Nephron progenitor cell (in vitro differentiated cells): ENCODE measurements around the gene TMEFF1.

Experiments
- DNase-seq: peaks from one replicate; pipeline ENCODE4 v3.0.0; 2021
- H3K27ac Mint-ChIP-seq: 2 replicates; pipeline ENCODE4 v1.8.0; 2021; ENCODE audit warnings: mild to moderate bottlenecking, moderate library complexity, mixed read lengths
- H3K27me3 Mint-ChIP-seq: 2 replicates; pipeline ENCODE4 v1.8.0; 2021; ENCODE audit warnings: mild to moderate bottlenecking, low read depth, mixed read lengths; ENCODE audit not compliant: poor library complexity
- H3K36me3 Mint-ChIP-seq: 2 replicates; pipeline ENCODE4 v1.8.0; 2021; ENCODE audit warnings: low read depth, mixed read lengths
- H3K4me1 Mint-ChIP-seq: 2 replicates; pipeline ENCODE4 v1.8.0; 2021; ENCODE audit warnings: mixed read lengths
- H3K4me3 Mint-ChIP-seq: 2 replicates; pipeline ENCODE4 v1.8.0; 2021; ENCODE audit warnings: mild to moderate bottlenecking, moderate library complexity, mixed read lengths
- H3K9me3 Mint-ChIP-seq: 2 replicates; pipeline ENCODE4 v1.8.0; 2021; ENCODE audit warnings: mild to moderate bottlenecking, moderate library complexity, mixed read lengths
- TF ChIP-seq, protein P1 (sequence below): fragments of 200-600 bp; sonication (generic); IDR thresholded peaks from 2 replicates; pipeline ENCODE4 v1.5.0; 2021; ENCODE audit warnings: antibody characterized with exemption

TMEFF1 gene, protein sequence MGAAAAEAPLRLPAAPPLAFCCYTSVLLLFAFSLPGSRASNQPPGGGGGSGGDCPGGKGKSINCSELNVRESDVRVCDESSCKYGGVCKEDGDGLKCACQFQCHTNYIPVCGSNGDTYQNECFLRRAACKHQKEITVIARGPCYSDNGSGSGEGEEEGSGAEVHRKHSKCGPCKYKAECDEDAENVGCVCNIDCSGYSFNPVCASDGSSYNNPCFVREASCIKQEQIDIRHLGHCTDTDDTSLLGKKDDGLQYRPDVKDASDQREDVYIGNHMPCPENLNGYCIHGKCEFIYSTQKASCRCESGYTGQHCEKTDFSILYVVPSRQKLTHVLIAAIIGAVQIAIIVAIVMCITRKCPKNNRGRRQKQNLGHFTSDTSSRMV

DNA sequence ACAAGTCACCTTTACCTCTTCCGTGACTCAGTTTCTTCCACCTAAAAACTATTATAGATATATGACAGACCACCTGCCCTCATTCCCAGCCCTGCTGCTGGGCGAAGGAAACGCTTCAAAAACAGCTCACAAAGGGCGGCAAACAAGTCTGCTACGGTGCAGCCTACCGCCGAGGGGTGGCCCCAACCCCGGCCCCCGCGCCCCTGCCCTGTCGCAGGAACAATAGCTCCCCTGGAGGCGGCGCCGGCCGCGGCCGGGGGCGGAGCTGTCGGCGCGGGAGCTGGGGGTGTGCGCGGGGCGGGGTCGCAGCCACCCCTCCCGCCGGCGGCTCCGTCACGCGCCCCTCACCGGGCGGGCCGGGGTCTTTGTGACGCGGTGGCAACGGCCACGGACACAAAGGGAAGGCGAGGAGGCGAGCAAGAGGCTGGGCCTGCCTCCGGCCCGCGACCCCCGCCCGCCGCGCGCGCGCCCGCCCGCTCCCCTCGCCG lies at the start of gene TMEFF1:
TMEFF1 (plus strand) TSS at position 362 of the 488 bp plus-strand sequence. CDS start 396 bp downstream, outside the sequence.
- Mint-ChIP-seq H3K27ac (peak within 1 kb of the TSS; percentile 77), H3K27me3 (peaks cover 3% of the 10 kb centered on the region), H3K9me3 (peaks cover 12% of the 10 kb centered on the region), H3K36me3 (peaks cover 24% of the 10 kb centered on the region), H3K4me1 (peaks cover 48% of the 10 kb centered on the region), H3K4me3 (peak within 1 kb of the TSS; percentile 96)
- DNase-seq: peak; percentile 87
- TF ChIP-seq, protein P1, sequence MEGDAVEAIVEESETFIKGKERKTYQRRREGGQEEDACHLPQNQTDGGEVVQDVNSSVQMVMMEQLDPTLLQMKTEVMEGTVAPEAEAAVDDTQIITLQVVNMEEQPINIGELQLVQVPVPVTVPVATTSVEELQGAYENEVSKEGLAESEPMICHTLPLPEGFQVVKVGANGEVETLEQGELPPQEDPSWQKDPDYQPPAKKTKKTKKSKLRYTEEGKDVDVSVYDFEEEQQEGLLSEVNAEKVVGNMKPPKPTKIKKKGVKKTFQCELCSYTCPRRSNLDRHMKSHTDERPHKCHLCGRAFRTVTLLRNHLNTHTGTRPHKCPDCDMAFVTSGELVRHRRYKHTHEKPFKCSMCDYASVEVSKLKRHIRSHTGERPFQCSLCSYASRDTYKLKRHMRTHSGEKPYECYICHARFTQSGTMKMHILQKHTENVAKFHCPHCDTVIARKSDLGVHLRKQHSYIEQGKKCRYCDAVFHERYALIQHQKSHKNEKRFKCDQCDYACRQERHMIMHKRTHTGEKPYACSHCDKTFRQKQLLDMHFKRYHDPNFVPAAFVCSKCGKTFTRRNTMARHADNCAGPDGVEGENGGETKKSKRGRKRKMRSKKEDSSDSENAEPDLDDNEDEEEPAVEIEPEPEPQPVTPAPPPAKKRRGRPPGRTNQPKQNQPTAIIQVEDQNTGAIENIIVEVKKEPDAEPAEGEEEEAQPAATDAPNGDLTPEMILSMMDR: no peak

DNA sequence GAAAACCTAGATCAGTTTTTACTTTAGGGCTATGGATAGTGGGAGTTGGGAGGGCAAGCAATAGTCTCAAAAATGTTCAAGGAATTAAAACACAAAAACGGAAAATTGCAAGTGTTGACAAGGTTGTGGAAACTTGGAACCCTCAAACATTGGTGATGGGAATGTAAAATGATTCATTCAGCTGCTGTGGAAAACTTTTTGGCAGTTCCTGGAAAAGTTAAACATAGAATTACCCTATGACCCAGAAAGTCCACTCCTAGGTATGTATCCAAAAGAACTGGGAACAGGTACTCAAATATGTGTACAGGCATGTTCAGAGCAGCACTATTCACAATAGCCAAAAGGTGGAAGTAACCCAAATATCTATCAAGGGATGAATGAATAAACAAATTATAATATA lies 47.2 kb upstream of the TMEFF1 start:
- H3K4me3 Mint-ChIP-seq: peak overlapping the region; percentile 94

DNA sequence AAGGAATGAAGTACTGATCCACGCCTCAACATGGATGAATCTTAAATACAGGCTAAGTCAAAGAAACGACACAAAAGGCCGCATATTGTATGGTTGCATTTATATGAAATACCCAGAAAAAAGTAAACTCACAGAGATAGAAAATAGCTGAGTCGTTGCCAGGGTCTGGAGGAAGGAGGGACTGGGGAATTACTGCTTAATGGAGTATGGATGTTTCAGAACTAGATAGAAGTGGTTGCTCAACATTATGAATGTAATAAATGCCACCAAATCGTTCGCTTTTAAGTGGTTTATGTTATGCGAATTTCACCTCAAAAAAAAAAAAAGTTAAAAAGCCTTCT lies 46.8 kb upstream of the TMEFF1 start:
- Mint-ChIP-seq H3K9me3 (no peaks in the 10 kb centered on the region), H3K36me3 (peaks cover 21% of the 10 kb centered on the region), H3K27ac (peak overlapping the region; percentile 99), H3K4me3 (peak overlapping the region; percentile 94), H3K4me1 (peaks cover 43% of the 10 kb centered on the region), H3K27me3 (peaks cover 8% of the 10 kb centered on the region)
- DNase-seq: no peak
- TF ChIP-seq, protein P1: no peak

More for the DNA sequence above, 47.2 kb upstream of the TMEFF1 start:
- H3K9me3 Mint-ChIP-seq: no peaks in the 10 kb centered on the region
- TF ChIP-seq, protein P1: no peak
- peaks cover 8% of the 10 kb centered on the region for H3K27me3 Mint-ChIP-seq
- H3K27ac Mint-ChIP-seq: peak overlapping the region; percentile 99
- H3K4me1 Mint-ChIP-seq: peaks cover 43% of the 10 kb centered on the region
- H3K36me3 Mint-ChIP-seq: peaks cover 20% of the 10 kb centered on the region
- no peak for DNase-seq

DNA sequence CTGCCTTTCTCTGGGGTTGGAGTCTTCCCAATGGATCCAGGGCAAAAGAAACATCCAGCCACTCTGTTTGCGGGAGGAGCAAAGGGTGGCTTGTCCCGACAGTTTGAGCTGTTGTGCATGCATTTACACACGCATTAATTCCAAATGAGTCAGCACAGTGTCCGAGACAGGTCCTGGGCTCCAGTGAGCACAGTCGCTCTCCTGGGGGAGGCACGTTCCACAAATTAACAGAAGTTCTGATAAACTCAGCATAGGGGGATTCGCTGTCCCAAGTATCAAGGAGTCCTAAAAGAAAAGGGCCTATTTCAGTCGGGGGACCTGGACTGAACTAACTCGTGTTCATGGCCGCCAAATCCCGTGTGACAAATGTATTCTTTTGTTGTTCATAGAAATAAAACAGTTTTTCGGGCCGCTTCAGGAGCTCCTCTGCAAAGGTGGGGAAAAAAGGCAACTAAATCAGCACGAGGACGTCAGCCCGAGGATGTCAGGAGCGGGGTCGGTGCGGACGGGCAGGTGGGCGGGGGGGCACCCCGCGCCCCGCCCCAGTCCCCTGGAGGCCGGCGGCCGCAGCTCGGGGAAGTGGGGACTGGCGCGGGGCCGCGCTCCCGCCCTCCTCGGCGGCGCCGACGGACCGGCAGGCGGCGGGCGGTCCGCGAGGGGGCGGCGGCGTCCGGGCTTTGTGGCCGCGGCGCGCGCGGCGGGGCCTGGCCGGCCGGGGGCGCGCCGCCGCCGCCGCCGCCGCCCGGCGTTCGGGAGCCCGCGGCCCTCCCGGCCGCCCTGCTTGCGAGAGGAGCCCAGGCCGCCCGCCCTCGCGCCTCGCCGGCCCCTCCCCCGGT lies 46.2 kb upstream of the TMEFF1 start, which contains the start of gene MSANTD3:
MSANTD3 (plus strand) TSS at position 614 of the 836 bp plus-strand sequence. CDS start 14,796 bp downstream, outside the sequence.
- Mint-ChIP-seq H3K27me3 (peaks cover 5% of the 10 kb centered on the region), H3K9me3 (no peaks in the 10 kb centered on the region)

DNA sequence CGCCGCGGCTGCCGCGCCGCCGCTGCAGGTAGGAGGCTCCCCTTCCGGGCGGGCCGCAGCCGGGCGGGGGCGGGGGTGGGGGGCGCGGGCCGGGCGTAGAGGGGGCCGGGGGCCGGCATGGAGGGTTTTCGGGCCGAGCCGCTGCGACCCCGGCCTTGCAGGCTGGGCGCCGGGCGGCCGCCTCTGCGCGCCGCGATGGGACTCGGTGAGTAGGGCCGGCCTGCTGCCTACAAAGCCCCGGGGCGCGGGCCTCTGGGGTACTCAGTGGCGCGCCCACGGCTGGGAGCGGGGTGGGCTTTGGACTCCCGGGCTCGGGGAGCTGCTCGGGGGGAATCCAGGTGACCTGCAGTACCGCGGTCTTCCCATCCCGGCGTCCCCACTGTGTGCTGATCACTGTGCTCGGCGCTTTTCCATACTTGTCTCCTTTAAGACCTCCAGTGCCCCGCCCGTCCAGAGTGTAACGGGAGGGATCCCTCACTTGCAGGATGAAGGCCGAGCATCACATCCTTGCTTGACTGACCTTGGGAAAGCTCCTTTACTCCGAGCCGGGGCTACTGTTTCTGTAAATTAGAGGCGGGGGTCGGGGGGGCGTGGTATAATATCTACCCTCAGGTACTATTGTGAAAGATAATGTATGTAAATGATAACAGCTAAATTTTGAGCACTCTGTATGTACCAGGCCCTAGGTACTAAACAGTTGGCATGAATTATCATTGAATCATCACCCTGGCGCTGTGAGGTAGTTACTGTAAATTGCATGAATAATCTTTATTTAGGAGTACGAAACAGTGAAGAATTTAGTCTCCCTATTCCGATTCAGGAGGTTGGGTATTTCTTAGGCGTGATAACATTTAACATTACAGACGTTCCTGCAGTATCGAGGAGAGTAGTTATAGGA lies 45.3 kb upstream of the TMEFF1 start:
- DNase-seq: peak; percentile 52
- peak overlapping the region; percentile 88 for H3K27ac Mint-ChIP-seq
- H3K4me3 Mint-ChIP-seq: peak overlapping the region; percentile 89
- peaks cover 48% of the 10 kb centered on the region for H3K4me1 Mint-ChIP-seq
- peaks cover 3% of the 10 kb centered on the region for H3K27me3 Mint-ChIP-seq
- H3K9me3 Mint-ChIP-seq: no peaks in the 10 kb centered on the region
- TF ChIP-seq, protein P1: no peak
- H3K36me3 Mint-ChIP-seq: peaks cover 28% of the 10 kb centered on the region

More for the DNA sequence above, 46.2 kb upstream of the TMEFF1 start, which contains the start of gene MSANTD3:
- TF ChIP-seq, protein P1: no peak
- Mint-ChIP-seq H3K36me3 (peaks cover 25% of the 10 kb centered on the region), H3K4me3 (peak within 1 kb of the TSS; percentile 94), H3K4me1 (peaks cover 47% of the 10 kb centered on the region), H3K27ac (peak within 1 kb of the TSS; percentile 99)
- DNase-seq: peak; percentile 76
